Thyroid gland (tissue), 4 donors: ENCODE data around the gene HSD17B4.

Experiments used
- POLR2A ChIP-seq, 2 donors: fragments of 450-650 bp; IDR thresholded peaks; one replicate each; pipeline ENCODE4 v1.6.1; 2017; ENCODE audit warnings: antibody characterized with exemption in 2 of 2, mild to moderate bottlenecking in 2 of 2, moderate library complexity in 1 of 2
- TF ChIP-seq, protein P1 (sequence below), 6 experiments: fragments of 200-600 bp in 3 of 6; fragments of 450-650 bp in 3 of 6; sonication (generic) in 3 of 6; IDR thresholded peaks; one replicate each; pipeline ENCODE4 v1.5.1; 2016 to 2019; ENCODE audit warnings: antibody characterized with exemption in 6 of 6, mild to moderate bottlenecking in 2 of 6, inconsistent platforms in 1 of 6, moderate library complexity in 1 of 6

DNA sequence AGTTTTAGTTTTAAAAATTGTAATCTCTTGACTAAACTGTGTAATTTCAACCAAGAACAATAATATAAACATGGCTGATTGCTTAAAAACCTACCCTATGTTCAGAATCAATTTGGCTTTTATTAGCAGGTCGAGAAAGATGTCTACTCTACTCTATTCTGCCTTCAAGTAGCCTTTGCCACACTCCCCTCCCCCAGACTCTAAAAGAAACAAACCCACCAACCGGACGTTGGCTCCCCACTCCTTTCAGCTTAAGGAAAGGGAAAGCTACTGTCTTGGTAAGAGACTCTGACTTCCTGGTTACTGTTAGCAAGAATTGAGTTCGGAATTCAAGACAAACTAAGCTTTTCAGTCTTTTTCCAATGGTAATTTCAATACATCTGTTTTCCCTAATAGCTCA lies 49.7 kb upstream of the HSD17B4 start:
- TF ChIP-seq, protein P1, sequence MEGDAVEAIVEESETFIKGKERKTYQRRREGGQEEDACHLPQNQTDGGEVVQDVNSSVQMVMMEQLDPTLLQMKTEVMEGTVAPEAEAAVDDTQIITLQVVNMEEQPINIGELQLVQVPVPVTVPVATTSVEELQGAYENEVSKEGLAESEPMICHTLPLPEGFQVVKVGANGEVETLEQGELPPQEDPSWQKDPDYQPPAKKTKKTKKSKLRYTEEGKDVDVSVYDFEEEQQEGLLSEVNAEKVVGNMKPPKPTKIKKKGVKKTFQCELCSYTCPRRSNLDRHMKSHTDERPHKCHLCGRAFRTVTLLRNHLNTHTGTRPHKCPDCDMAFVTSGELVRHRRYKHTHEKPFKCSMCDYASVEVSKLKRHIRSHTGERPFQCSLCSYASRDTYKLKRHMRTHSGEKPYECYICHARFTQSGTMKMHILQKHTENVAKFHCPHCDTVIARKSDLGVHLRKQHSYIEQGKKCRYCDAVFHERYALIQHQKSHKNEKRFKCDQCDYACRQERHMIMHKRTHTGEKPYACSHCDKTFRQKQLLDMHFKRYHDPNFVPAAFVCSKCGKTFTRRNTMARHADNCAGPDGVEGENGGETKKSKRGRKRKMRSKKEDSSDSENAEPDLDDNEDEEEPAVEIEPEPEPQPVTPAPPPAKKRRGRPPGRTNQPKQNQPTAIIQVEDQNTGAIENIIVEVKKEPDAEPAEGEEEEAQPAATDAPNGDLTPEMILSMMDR (IDR thresholded peaks at IDR 0.05), result no peak
- no peak for TF ChIP-seq POLR2A (IDR thresholded peaks at IDR 0.05)
